ENCODE measurements around the gene EPB41L4B.
"Not testable (repeated sequence)": the region's sequence is repeated elsewhere in the genome, so short reads cannot be mapped to it uniquely, and the experiment has no call there.

The EPB41L4B gene

DNA sequence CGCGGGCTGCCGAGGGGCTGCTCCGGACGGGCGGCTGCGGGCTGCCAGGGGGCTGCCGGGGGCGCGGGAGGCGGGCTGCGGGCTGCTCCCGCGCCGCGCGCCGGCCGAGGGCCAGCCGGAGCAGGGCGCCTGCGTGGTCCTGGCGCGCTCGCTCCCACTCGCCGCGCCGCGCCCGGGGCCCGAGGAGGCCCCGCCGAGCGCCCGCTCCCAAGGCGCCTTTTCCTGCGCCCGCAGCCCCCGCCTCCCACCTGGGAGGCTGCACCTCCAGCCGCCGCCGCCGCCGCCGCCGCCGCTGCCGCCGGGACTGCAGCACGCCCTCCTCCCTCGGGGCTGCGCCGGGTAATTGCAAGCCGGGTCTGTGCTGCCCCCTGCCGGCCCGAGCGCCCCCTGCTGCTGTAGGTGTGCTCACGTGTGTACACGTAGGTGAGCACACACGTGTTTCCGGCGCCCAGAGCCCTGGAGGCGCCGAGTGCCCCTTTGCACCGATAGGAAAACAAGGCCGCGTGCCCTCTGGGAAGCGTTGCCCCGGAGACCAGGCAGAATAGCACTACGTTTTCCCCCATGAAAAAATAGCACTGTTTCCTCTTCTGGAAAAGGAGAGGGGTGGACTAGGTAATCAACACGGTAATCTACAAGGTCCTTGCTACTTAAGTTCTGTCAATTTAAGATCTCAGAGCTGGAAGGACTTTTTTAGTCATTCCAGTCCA is at the start of gene EPB41L4B:
Gene EPB41L4B (minus strand): TSS at position 318 of the 707 bp plus-strand sequence. CDS start 613 bp downstream, outside the sequence.
- FAIRE-seq (peak; percentile 84), DNase-seq (ENCODE audit: extremely low spot score, insufficient read length, low read depth) (peak; percentile 75)

DNA sequence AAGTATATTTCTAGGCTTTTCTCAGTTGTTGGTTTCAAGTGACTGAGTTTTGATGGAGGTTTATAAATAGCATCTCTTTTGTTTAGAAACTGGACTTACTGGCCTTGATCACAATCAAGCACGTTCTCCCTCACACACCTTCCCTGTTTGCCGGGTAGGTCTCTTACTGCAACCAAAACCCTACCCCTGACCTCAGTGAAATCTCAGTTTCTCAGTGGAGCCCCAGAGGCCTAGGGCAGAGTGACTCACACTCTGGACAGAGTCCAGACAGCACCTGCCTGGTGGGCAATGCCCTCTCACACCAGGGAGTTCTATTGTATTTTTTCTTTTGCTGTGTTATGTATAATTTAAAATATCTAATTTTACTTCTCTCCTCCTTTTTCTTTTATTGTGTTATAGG is 48.4 kb upstream of the EPB41L4B start:
- DNase-seq (ENCODE audit: extremely low spot score, insufficient read length, low read depth) (no peak), FAIRE-seq (no peak)

DNA sequence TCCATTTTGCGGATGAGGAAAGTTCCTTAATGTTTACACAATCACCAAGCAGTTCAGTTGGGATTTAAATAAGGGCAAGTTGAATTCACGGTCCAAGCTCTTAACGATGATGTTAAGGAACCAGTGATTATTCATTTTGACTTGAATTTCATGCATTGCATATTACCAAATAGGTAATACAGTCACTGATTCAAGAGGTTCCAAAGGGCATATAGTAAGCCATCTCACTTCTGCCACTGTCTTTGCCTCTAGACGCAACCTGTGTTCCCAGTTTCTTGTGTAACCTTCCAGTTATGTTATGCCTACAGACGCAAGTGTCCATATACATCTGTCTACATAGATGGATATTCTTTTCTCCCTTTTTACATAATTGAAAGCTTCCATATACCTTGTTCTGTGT is 39.9 kb upstream of the EPB41L4B start:
- DNase-seq (ENCODE audit: extremely low spot score, insufficient read length, low read depth), result no peak
- no peak for FAIRE-seq

DNA sequence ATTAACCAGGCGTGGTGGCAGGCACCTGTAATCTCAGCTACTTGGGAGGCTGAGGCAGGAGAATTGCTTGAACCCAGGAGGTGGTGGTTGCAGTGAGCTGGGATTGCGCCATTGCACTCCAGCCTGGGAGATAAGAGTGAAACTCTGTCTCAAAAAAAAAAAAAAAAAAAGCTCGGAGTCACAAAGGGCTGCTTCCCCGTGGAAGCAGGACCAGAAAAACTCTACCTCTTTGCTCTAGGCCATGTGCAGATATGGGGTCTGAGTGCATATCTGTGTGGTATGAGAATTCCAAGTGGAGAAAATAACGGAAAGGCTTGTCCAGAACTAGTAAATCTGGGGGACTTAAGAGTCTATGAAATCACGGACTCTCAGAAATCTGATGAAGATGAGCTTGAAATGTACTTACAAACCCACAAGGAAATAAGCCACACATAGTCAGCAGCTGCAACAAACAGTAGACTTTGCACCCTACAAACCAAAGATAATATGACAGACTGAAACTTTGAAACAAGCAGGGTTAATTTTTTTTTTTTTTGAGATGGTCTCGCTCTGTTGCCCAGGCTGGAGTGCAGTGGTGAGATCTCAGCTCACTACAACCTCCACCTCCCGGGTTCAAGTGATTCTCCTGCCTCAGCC is 38.2 kb upstream of the EPB41L4B start:
- FAIRE-seq; DNase-seq (ENCODE audit: extremely low spot score, insufficient read length, low read depth): not testable (repeated sequence)

DNA sequence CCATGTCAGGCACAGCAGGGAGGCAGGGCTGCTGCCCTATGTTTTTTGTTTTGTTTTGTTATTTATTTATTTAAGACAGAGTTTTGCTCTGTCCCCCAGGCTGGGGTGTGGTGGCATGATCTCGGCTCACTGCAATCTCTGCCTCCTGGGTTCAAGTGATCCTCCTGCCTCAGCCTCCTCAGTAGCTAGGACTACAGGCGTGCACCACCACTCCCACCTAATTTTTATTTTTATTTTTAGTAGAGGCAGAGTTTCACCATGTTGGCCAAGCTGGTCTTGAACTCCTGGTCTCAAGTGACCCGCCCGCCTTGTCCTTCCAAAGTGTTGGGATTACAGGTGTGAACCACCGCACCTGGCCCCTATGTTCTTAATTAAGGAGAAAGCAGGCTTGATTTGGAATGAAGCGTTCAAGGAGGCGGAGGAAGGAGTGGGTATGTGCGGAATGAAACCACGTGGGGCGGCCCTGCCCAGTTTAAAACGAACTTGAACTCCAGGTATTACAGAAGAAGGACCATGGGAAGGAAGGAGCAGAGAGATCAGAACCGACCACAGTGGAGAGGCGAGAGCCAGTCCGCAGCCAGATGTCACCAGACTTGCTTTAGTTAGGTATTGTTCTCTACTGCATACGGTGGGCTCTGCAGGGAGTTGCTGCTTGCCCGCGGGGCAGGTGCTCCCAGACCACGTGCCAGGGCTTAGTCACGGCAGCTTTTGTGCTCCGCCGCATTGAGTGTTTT is 34.9 kb upstream of the EPB41L4B start:
- FAIRE-seq (no peak), DNase-seq (ENCODE audit: extremely low spot score, insufficient read length, low read depth) (no peak)

DNA sequence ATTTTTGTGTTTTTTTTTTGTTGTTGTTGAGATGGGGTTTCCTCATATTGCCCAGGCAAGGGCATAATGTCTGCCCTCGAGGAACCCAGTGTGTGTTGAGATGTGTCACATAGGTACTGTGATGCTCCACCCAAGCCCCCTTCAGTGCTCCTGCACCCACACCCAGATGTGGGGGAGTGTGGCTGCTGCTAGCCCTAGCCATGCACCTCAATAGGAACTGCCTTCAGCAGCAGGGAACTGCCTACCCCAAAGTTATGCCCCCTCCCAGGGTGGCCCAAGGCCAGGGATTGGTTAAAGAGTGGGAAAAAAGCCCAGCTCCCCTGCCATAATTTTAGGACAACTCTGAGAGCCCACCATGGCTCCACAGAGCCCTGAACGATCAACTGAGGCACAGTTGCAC is 33.3 kb upstream of the EPB41L4B start:
- no peak for DNase-seq (ENCODE audit: extremely low spot score, insufficient read length, low read depth)
- FAIRE-seq, result no peak

DNA sequence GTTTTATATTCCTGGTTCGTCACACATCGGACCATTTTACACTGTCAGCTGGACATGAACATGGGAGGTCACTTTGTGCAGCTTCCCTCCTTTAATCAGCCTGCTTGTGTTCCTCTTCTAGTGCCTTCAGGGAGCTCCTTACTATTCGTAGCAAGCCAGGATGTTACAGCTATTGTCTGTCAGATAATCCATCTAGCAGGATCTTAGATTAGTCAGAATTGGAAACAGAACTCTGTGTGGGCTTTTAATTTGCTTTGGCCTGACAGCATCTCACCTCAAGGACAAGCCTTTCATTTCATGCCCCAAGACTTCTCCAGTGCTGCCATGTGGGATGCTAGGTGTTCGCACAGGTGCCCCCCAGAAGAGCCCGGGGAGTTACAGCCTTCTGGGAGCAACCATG is 30.2 kb upstream of the EPB41L4B start:
- DNase-seq (ENCODE audit: extremely low spot score, insufficient read length, low read depth) (no peak), FAIRE-seq (no peak)

DNA sequence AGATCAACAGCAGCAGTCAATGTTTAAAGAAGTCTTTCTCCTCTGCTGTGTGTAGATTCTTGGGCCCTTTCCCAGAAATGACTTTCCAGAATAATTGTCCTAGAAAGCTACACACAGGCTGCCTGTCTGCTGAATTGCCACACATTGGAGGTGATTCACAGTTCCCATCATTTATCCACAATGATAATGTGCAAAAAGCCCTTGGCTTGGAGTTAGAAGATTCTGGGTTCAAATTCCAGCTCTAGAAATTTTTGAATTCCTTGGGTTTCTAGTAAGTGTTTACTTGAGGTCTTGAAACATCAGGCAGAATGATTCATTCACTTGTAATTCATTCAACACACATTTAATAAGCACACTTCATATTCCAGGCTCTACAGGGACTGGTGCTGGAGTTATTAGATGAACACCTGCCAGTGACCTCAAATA is 28.6 kb upstream of the EPB41L4B start:
- DNase-seq (ENCODE audit: extremely low spot score, insufficient read length, low read depth) (no peak), FAIRE-seq (no peak)

DNA sequence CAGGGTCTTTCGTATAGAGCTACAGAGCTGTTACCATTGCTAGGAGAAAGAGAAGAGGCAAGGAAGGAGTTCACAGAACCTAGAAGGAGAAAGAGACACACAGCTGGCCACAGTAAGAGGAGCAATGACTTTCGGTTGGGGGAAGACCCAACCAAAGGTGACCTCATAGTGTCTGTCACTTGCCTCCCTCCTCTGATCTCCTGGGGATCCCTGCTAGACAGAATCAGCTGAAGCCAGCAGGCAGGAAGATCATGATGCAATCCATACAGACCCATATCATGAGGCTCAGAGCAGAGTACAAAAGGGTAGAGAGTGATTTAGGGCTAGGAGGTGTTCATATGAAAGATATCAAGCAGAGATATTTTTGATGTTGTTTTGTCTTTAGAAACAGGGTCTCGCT is 26.0 kb upstream of the EPB41L4B start:
- no peak for FAIRE-seq
- no peak for DNase-seq (ENCODE audit: extremely low spot score, insufficient read length, low read depth)

DNA sequence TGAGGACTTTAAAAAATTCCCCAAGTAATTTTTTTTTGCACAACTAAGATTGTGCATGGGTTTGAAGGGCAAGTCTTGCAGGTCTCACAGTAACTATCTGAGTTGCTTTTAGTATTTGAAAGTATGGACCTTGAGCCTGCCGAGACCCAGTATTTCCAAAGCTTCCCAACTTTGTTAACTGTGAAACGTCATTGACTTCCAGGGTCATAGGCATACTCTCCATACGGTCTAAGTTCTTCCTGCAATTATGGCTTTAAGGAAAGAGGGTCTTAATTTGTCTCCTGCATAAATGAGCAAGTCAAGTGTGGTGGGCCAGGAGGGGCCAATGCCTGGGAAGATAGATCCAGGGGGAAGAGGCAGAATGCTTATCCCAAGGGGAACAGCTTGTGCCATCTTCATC is 24.0 kb upstream of the EPB41L4B start:
- FAIRE-seq (no peak), DNase-seq (ENCODE audit: extremely low spot score, insufficient read length, low read depth) (no peak)

DNA sequence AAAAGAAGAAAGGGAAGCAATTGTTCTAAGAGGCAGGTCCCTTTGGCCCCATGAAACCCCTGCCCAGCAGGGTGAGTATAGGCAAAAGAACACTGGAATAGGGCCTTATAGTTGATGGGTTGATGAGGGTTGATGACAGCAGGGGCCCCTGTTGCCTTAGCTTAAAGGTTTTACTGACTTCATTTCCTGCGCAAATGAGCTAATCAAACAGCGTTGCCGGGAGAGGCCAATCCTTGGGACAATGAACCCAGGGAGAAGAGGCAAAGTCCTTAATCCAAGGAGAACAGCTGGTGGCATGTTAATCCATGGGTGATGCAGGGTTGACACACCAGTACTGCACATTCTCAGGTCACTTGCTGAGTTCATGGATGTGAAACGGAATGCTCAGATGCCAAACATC is 22.0 kb upstream of the EPB41L4B start:
- no peak for FAIRE-seq
- DNase-seq (ENCODE audit: extremely low spot score, insufficient read length, low read depth), result no peak

DNA sequence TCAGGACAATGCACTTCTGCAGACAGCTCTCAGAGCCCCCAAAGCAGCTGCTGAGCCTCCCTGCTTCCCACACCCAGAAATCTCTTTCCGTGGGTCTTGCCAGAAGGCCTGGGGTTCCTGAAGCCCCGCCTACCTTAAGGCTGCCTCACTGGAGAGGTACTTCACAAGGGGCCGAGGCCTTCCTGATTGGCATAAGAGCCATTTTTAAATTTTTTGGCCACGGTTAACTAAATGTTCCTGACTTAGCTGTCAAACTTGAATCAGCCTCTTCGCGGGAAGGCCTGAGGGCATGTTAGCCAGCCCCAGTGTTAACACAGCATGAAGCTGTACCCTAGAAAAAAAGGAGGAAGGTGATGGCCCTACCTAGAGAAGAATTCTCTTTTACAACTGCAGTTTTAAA is 20.7 kb upstream of the EPB41L4B start:
- DNase-seq (ENCODE audit: extremely low spot score, insufficient read length, low read depth) (no peak), FAIRE-seq (no peak)

DNA sequence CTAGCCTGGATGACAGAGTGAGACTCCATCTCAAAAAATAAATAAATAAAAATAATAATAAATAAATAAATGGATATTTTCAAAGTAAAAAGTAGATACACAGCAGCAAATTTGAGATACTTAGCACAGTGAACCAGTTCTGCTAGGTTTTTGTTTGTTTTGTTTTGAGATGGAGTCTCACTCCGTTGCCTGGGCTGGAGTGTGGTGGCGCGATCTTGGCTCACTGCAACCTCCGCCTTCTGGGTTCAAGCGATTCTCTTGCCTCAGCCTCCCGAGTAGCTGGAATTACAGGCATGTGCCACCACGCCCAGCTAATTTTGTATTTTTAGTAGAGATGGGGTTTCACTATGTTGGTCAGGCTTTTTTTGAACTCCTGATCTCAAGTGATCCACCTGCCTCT is 20.1 kb upstream of the EPB41L4B start:
- DNase-seq (ENCODE audit: extremely low spot score, insufficient read length, low read depth); FAIRE-seq: not testable (repeated sequence)

DNA sequence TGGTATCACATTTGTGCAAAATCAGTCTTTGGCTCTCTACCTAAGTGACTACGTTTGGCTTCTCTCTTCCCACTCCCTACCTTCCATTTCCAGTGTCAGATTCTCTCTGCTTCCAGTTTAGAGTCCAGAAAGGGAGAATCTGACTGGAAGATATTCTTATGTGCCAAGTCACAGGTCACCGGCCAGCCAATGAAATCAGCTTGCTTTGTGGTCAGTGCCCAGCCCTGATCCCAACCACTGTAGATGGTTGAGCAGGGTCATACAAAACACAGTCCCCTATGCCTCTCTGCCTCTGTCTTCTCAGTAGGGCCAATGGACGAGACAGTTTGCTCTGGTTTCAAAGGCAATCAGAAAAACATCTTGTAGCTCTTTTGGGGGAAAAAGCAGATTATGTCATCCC is 15.6 kb upstream of the EPB41L4B start:
- FAIRE-seq, result no peak
- DNase-seq (ENCODE audit: extremely low spot score, insufficient read length, low read depth), result no peak

DNA sequence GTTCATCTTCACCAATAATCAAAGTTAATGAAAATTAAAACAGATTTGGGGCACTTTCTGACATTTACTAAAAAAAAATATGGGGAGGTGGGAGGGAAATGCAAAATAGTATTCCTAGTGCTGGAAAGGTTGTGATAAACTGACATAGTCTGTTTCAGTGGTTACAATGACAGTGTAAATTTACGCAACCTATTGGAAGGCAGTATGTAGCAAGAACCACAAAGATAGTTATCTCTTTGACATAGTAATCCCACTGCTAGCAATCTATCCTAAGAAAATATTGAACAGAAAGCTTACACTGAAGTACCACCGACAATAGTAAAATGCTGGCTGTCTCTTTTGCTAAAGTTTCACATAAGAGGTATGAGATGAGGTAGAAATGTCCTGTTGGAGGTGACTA is 15.1 kb upstream of the EPB41L4B start:
- no peak for DNase-seq (ENCODE audit: extremely low spot score, insufficient read length, low read depth)
- no peak for FAIRE-seq

DNA sequence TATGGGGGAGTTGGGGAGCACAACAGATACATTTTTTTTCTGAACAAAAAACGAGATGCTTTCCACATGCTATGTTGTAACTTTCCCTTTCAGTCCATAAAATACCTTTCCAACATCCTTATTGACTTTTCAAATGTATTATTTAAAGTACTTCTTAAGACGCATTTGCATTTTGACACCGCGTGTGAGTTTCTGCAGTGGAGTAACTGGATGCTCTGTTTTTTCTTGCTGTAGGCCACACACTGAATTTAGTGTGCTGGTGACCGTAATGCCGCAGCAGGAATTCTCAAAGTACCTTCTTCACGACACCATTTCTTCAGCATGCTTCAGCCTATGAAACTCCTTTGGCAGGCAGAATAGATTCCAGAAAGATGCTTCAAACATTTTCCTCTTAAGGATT is 14.3 kb upstream of the EPB41L4B start:
- no peak for DNase-seq (ENCODE audit: extremely low spot score, insufficient read length, low read depth)
- no peak for FAIRE-seq

DNA sequence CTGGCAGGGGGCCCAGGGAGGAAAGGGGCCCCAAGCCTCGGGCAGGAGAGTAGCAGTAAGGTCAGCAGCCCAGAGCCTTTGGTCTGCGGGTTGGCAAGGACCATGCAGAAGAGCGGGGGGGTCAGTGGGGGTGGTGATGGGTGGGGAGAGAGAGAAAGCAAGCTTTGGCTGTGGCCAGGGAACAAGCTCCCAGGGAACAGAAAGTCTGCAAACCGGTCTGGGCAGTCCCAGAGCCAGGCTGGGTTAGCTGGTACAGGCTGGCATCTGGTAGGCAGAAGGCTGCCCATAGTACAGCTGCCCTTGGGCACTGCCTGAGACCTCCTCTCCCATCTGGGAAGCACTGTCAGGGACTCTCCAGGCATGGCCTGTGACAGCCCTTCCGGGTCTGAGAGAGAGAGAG is 10.5 kb upstream of the EPB41L4B start:
- no peak for DNase-seq (ENCODE audit: extremely low spot score, insufficient read length, low read depth)

DNA sequence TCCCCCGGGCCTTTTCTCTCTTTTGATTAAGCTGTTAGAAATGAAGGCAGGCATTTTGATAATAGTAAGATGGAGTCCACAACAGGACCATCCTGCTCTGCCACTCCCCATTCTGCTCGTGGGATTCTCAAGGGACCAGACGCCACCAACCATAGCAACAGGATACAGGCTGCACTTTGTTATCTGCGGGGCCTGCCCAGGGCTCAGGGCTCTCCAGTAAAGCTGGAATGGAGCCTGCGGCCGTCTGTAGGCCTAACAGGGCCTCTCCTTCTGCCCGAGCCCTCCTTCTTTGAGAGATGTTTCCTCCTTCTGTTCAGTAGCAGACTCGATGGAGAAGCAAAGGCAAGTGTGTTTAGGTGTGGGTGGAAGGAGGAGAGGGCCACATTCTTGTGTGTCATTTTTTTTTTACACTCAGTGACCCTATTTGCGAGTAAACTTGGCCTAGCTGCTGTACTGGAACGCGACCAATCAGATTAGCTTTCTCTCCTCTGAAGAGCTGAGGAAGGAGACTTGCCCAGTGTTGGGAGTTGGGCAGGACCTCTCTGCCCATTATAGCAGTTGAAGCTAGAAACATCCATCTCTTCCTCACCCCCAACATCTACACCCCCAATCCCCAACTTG is 8.9 kb upstream of the EPB41L4B start:
- FAIRE-seq (no peak), DNase-seq (ENCODE audit: extremely low spot score, insufficient read length, low read depth) (no peak)

More for the DNA sequence above, 10.5 kb upstream of the EPB41L4B start:
- FAIRE-seq, result no peak

DNA sequence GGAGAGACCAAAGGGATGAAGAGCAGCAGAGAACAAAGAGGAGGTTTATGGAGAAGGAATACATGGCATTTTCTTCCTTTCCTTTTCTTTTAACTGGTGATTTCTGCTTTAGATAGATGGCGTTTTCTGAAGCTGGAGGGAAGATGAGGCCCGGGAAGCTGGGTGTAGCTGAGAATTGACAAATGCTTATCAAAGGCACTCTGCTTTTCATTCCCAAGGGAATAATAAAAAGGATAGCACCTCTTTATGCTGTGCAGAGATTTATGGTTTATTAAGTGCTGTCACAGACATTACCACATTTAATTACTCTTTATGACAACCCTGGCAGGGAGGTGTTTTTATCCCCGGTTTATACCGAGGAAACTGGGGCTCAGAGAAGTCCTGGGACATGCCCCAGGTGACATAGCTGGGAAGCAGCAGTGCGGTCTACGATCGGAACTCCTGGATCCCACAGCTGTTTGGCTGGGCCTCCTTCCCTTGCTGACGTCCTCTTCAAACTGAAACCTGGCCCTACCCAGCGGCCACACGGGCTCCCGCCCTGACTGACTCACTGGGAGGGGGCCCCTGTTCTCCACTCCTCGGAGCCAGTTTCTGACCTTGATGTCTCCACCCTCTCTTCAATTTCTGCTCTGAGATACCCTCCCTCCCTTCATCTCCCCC is 8.2 kb upstream of the EPB41L4B start:
- DNase-seq (ENCODE audit: extremely low spot score, insufficient read length, low read depth) (no peak), FAIRE-seq (no peak)

DNA sequence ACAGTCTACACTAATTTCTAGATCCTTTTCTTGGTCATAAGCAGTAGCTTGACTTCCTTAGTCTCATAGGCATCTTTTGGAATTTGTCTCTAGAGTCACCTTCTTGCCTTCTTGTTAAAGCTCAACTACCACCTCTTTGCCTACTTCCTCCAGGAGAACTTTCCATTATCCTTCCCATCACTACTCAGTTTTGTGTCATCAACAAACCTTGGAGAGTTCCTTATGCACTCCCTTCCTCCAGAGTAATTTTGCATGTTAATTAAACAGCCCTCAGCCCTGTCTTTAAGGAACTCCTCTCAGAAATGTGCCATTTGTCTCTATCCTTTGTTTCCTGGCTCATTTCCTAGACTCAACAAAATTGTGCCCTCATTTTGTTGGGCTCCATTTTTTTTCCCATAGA is 4.2 kb upstream of the EPB41L4B start:
- DNase-seq (ENCODE audit: extremely low spot score, insufficient read length, low read depth) (no peak), FAIRE-seq (no peak)

Measured in GM18507 (cell line).